ENCODE measurements around the gene ATP2B3. TPM values are rescaled to one million over a fixed set of nuclear protein-coding genes. Genes with fewer than 3 reads are reported as not detected.

Gene ATP2B3
- total and polyA plus RNA-seq, 7 donors: 0.01 to 0.04 (median 0.01) TPM; not detected in 4

DNA sequence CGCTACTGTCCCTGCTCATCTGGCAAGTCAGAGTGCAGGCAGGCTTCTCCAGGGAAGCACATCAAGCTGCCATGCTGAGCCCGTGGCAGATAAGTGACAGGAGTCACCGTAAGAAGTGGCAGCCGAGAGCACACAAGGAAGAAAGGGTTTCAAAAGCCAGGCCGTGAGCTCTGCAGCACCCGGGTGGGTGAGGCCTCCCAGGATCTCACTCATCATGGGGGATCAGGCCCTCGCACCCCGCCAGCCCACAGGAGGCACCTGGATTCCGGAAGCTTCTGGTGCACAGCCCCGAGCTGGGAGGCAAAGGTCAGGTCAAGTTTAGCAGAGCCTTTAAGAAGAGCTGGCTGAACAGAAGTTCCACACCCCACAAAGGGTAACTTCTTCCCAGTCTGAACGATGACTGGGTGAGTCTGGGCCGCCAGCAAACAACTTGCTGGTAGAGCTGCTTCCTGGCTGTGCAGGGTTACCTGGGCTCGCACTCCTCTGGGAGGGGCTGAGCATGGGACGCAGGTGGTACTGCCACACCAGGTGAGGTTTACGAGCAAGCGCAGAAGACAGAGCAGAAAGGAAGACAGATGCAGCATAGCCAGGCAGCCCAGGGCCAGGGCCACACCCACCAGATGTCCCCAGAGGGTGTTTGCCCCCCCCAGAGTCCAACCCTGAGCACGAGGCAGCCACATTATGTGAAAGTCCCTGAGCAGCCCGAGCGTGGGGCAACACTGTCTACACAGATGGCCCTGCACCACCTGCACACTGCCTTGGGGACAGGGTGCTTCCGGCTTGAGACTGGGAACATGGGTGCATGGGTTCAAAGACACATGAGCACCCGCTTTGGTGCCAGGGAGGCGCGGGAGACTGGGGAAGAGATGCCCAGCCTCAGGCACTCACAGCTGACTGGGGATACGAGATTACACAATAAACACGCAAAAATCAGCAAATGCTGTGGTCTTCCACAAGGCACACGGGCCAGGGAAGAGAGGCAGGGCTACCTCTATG lies 73.8 kb downstream of the ATP2B3 start:
- no peak overlapping the region for H3K4me3 ChIP-seq
- intact Hi-C loops (cut with DNase I): no loop called here
- no peak for DNase-seq
- ATAC-seq: no peak
- no peak overlapping the region for H3K27ac ChIP-seq
- no peaks in the 10 kb centered on the region for H3K4me1 ChIP-seq
- no peaks in the 10 kb centered on the region for H3K27me3 ChIP-seq (ENCODE audit: insufficient read depth in 3 of 3, low read length in 2 of 3)
- TF ChIP-seq, protein P1, sequence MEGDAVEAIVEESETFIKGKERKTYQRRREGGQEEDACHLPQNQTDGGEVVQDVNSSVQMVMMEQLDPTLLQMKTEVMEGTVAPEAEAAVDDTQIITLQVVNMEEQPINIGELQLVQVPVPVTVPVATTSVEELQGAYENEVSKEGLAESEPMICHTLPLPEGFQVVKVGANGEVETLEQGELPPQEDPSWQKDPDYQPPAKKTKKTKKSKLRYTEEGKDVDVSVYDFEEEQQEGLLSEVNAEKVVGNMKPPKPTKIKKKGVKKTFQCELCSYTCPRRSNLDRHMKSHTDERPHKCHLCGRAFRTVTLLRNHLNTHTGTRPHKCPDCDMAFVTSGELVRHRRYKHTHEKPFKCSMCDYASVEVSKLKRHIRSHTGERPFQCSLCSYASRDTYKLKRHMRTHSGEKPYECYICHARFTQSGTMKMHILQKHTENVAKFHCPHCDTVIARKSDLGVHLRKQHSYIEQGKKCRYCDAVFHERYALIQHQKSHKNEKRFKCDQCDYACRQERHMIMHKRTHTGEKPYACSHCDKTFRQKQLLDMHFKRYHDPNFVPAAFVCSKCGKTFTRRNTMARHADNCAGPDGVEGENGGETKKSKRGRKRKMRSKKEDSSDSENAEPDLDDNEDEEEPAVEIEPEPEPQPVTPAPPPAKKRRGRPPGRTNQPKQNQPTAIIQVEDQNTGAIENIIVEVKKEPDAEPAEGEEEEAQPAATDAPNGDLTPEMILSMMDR (IDR thresholded peaks at IDR 0.05): no peak
- no peaks in the 10 kb centered on the region for H3K9me3 ChIP-seq
- 82 to 92% (median 87%) methylated on average over 14 to 26 of the region's 26 CpGs for WGBS, 3 donors
- H3K36me3 ChIP-seq (ENCODE audit: insufficient read depth in 1 of 2, low read depth in 1 of 2): peaks cover 0 to 37% of the 10 kb centered on the region in 2 donors

DNA sequence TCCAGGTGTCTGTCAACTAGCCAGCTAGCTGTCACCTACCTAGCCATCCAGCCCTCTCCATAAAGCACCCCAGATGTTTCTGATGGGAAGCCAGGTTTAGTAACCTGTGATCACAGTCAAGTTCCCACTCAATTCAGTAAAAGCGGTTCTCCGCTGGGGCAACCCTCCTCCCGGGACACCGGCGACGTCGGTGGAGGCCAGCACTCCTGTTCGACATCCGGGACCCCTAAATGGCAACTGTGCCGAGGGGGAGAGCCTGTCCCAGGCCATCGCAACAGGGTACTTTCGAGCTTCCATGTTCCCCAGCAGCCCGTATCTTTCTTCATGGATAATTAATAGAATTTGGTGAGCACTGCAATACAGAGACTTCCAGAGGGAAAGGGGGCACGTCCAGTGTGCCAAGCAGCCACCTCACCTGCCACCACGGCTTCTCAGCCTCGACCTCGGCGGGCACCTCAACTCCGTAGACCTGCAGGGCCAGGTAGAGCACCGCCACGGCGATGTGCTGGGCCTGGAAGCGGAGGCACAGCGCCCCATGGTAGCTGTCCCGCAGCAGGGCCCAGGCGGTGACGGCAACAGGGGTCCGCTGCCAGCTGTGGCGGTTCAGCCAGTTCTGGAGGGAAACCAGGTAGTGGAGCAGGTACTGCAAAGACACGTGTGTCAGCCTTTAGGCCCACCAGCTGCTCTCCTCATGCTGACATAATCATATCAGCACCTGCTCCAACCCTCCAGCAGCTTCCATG lies 74.8 kb downstream of the ATP2B3 start:
- Histone ChIP-seq H3K36me3 (ENCODE audit: insufficient read depth in 1 of 2, low read depth in 1 of 2) (peaks cover 0 to 33% of the 10 kb centered on the region in 2 donors), H3K27ac (no peak overlapping the region), H3K27me3 (ENCODE audit: insufficient read depth in 3 of 3, low read length in 2 of 3) (no peaks in the 10 kb centered on the region), H3K4me3 (no peak overlapping the region), H3K4me1 (no peaks in the 10 kb centered on the region), H3K9me3 (no peaks in the 10 kb centered on the region)
- ATAC-seq: no peak
- WGBS, 3 donors: 85 to 95% (median 91%) methylated on average over 27 to 30 of the region's 30 CpGs
- TF ChIP-seq, protein P1 (IDR thresholded peaks at IDR 0.05): no peak
- DNase-seq: no peak
- intact Hi-C loops (cut with DNase I): no loop called here

DNA sequence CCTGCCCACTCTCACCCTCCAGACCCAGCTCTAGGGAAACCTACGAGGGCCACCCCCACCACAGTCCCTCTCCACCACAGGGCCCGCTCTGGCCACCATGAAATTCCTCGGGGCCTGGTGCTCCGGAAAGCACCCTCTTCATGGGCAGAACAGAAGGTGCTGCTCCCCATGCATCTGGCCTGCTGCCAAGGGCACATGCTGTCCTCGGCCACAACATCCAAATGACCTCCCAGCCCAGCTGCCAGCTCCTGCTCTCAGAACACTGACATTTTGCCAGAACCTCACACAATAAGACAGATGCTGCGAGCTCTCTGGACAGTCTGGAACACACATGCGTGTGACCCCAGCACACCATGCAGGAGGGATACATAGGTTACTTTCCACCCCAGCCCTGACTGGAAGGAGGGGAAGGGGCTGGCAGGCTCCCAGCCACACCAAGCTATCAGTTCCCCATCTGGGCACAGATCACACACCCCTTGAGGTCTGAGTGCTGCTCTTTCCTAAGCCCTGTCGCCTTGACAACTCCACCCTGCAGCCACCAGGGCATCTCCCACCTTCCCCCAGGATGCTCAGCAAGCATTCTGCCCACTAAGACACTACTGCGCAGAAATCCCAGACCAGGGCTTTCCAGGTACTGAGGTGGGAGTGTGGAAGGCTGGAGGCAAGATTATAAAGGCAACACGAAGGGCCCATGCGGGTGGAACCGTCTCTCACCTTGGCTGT lies 75.7 kb downstream of the ATP2B3 start:
- Histone ChIP-seq H3K9me3 (no peaks in the 10 kb centered on the region), H3K27me3 (ENCODE audit: insufficient read depth in 3 of 3, low read length in 2 of 3) (no peaks in the 10 kb centered on the region), H3K27ac (no peak overlapping the region), H3K36me3 (ENCODE audit: insufficient read depth in 1 of 2, low read depth in 1 of 2) (peaks cover 0 to 24% of the 10 kb centered on the region in 2 donors), H3K4me1 (no peaks in the 10 kb centered on the region), H3K4me3 (no peak overlapping the region)
- intact Hi-C loops (cut with DNase I): no loop called here
- ATAC-seq: peak; percentile 47 to 87 (median 70)
- TF ChIP-seq, protein P1 (IDR thresholded peaks at IDR 0.05): no peak
- 53 to 68% (median 60%) methylated on average over 10 to 12 of the region's 12 CpGs for WGBS, 3 donors
- DNase-seq: peak; percentile 39 to 84

DNA sequence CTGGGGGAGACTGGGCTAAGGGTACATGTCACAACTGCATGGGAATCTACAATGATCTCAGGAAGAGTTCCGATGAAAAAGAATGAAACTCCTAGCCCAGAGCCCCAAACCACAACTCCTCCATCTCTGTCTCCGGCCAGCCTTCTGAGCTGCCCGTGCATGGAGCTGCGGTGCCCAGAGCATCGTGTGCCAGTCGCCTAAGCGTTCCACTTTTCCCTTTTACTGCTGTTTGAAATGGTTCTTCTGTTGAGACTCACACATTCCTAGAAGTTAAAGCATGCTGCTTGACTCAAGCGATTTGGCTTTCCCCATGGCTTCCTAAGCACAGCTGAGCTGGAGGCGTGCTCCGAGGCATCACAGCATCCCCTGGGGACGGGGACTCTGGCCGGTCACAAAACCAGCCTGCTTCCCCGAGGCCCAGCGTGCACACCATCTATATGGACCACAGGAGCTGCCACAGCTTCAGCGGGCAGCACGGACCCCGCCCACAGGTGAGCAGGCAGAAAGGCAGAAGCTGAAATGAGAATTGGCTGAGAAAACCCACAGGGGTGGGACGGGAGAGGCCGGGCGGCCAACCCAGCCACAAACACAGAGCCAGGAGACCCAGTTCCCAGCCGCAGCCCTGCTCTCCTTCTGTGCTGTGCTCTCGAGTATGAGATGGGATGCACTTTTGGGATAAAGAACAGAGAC lies 76.5 kb downstream of the ATP2B3 start:
- ATAC-seq: no peak
- Histone ChIP-seq H3K27ac (no peak overlapping the region), H3K4me3 (no peak overlapping the region), H3K4me1 (no peaks in the 10 kb centered on the region), H3K27me3 (ENCODE audit: insufficient read depth in 3 of 3, low read length in 2 of 3) (no peaks in the 10 kb centered on the region), H3K36me3 (ENCODE audit: insufficient read depth in 1 of 2, low read depth in 1 of 2) (peaks cover 0 to 17% of the 10 kb centered on the region in 2 donors), H3K9me3 (no peaks in the 10 kb centered on the region)
- 60 to 74% (median 62%) methylated on average over 19 to 22 of the region's 22 CpGs for WGBS, 3 donors
- DNase-seq: no peak
- intact Hi-C loops (cut with DNase I): no loop called here
- TF ChIP-seq, protein P1 (IDR thresholded peaks at IDR 0.05): no peak
